Stimulated activated CD4-positive, alpha-beta T cell treated with anti-CD3 and anti-CD28 coated beads, Interleukin-2, amount 100 ng/mL, for 24 hours (primary cell): ENCODE measurements around the gene JAK1.

ENCODE experiments used
- DNase-seq, 2 donors: peaks; one replicate each; pipeline ENCODE4 v3.0.0-alpha.2; 2020

The JAK1 gene

DNA sequence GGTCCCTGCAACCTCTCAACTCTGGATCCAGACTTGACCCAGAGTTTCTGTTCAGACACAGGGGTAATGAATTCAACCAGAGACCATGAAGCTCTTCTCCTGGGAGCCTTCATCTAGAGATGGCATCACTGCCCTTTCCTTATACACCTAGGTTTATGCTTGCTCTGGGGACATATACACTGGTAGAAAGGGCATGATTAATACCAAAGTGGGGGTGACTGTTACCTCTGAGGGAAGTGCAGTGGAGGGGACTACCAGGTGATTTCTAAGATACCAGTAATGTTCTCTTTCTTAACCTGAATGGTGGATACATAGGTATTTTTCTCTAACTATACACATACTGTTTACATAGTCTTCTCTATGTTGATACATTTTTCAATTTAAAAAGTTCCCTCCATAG, 48.4 kb downstream of the JAK1 start:
- DNase-seq, result no peak

DNA sequence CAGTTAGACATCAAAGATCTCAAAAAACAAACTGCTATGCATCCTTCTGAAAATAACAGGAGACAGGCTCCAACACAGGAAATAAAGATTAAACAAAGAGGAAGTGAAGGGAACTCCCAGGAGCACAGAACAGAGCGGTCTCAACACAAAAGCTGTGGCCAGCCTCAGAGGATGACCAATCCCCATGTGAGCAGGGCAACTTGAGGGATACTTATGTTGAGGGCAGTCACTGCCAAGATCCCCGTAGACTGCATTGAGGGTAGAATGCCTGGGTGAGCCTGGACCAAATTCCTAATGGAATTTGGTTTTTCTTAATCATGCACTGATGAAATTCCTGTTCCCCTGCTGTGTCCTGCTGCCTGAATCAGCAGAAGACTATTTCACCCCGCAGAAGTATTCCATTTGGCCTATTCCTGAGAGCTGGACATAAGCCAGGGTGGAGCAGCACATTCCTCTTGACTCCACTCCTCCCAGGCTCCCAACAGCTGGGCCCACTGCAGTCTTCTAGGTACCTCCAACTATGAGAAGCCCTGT, 49.0 kb downstream of the JAK1 start:
- no peak for DNase-seq

- DNase-seq, result no peak
Measured at GRCh38 chr1:64915381-64916274, 50.7 kb downstream of the JAK1 start.

DNA sequence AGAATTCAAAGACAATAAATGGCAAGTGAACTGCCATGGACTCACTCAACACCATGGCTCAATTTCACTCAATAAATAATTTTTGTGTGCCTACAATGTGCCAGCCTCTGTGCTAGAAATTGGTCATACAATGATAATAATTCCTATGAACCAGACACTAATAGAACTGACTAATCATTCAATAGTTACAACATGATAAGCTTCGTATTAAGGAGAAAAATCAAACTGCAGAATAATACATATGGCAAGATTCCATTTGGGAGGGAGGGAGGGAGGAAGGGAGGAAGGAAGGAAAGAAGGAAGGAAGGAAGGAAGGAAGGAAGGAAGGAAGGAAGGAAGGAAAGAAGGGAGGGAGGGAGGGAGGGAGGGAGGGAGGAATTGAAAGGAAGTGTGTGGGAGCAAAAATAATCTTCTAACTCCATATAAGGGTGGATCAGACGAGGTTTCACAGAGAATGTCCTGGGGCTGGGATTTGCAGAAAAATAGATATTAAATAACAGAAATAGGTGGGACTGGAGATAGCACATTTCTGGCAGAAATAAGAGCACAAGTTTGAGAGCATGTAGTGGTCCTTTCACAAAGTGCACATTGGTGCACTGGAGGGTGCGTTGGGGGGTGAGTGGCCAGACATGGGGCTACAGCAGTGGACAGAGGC, 52.9 kb downstream of the JAK1 start:
- no peak for DNase-seq

- DNase-seq, result peak in 1 of 2 donors; percentile 30
Measured at GRCh38 chr1:64912191-64912590, 54.2 kb downstream of the JAK1 start.

DNA sequence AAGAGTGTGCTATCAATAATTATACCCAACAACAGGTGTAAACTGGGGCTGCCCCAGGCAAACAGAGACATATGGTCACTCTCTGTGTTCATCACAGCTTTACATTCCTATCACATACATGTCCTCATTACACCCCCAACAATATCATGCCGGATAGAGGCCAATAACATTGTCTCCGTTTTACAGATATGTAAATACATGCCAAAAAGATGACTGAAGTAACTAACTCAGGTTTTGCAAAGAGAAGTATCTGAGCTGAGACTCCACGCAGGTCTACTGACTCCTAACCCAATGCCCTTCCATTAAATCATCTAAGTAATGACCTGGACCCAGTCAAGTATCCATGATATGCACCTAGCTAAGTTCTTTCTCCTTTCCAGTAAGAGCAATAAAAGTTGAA, 55.0 kb downstream of the JAK1 start:
- no peak for DNase-seq

- no peak for DNase-seq
Measured at GRCh38 chr1:64909031-64909430, 57.3 kb downstream of the JAK1 start.

- DNase-seq, result no peak
Measured at GRCh38 chr1:64908575-64908974, 57.8 kb downstream of the JAK1 start.

GRCh38 chr1:64906447-64906846, 59.9 kb downstream of the JAK1 start:
- peak; percentile 15 to 60 for DNase-seq

DNA sequence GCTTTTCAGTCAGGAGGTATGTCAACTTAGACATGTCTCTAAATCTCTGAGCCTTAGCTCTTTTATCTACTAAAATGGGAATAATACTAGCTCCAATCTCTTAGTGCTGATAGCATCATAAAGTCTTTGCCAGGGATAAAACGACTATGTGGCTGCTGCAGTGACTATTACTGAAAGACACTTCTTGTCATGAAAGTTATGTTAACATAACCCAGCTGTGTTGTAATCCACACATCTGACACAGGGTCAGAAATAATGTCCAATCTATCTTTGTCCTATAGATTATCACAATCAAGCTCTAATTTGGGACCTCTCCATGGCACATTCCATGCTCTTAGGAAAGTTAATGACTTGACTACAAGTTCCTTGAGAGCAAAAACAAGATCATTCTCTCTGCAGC, 62.8 kb downstream of the JAK1 start:
- no peak for DNase-seq

DNA sequence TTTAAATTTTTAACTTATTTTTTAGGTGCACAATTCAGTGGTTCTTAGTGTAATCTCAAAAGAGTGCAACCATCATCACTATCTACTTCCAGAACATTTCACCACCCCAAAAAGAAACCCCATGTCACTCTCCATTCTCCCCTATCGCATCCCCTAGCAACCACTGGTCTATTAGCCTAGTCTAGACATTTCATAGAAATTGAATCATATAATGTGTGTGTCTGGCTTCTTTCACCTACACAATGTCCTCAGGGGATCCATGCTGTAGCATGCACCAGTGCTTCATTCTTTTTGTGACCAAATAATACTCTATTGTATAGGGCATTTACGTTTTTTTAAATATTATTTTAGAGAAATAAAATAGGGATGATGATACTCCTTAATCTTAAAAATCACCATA, 64.7 kb downstream of the JAK1 start:
- no peak for DNase-seq

- DNase-seq, result no peak
Measured at GRCh38 chr1:64900916-64901315, 65.4 kb downstream of the JAK1 start.

- DNase-seq, result peak; percentile 34 to 52
Measured at GRCh38 chr1:64898107-64898861, 68.1 kb downstream of the JAK1 start.

DNA sequence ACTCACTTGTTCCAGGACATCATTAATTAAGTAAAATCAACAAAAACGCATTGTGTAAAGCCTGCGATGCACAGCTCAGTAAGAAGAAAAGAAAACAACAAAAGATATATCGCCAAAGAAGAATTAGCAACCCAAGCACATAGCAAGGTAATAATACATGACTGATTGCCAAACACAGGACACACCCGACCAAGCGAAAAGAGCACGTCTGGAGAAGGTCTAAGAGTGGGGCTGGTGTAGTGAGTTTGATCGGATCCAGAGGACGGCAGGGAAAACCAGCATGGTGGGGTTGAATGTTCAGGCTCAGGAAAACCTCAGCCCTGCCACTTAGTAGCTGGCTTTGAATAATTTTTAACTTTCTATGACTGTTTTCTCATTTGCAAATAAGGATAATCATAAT, 69.8 kb downstream of the JAK1 start:
- no peak for DNase-seq

GRCh38 chr1:64895500-64895899, 70.8 kb downstream of the JAK1 start:
- no peak for DNase-seq

DNA sequence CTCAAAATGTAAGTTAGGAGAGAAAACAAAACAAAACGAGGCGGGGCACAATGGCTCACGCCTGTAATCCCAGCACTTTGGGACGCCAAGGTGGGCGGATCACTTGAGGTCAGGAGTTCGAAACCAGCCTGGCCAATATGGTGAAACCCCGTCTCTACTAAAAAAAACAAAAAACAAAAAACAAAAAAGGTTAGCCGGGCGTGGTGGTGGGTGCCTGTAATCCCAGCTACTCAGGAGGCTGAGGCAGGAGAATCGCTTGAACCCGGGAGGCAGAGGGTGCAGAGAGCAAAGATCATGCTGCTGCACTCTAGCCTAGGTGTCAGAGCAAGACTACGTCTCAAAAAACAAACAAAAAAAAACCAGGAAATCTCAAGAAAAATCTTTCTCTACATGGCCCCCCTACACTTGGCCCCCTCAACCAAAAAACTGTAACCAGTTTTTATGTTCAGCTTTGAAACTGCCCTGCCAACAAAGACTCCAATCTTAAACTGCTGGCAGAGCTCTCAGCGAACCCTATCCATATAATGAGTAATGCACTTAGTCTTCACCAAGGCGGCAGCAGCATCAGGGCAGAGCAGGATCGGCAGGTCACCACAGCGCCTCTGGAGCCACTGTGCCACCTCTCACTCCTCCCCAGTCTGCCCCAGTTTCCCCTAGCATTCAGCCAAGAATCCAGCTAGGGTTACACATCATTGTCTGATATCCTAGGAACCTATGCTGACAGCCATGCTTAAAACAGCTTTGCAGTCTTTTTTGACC, 71.7 kb downstream of the JAK1 start:
- no peak for DNase-seq

DNA sequence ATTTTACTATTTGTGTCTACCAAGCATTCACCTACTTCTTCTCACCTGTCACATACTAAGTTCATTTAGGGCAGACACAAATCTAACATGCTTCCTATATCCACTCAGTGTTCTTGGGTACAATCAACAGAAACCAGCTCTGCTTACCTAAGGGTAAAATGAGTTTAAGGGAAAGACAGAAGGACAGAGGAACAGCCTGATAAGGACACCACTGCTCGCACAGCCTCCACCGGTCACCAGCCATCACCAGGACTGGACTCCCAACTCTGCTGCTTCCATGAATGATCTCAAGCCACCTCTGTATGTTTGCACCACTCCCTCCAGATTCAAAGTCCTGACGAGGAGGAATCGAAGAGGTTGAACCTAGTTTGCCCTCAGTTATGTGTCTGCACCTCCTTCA, 72.4 kb downstream of the JAK1 start:
- DNase-seq, result no peak

GRCh38 chr1:64892576-64893573, 73.5 kb downstream of the JAK1 start:
- DNase-seq, result no peak

DNA sequence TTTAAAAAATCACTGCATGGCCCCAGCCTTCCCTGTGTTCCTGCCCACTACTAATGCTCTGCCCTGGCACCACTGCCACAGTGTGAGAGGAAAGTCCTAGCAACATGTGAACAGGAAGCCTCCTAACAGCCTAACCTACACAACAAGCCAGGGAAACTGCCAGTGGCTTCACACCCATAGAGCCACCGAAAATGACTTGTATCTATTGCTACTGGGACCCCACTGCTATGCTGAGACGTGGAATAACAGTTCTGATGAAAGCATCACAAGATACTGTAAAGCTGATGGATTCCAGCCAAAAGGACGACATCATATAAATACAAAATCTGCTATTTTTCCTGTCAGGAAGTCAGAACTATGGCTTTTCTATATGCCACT, 74.9 kb downstream of the JAK1 start:
- peak; percentile 6 to 27 for DNase-seq

- DNase-seq, result no peak
Measured at GRCh38 chr1:64890699-64891447, 75.5 kb downstream of the JAK1 start.
